ENCODE measurements around the gene SEMA4D.

SEMA4D gene

GRCh38 chr9:89407070-89407469 lies 90.8 kb downstream of the SEMA4D start:
- TF ChIP-seq POLR2A (IDR thresholded peaks at IDR 0.05; ENCODE audit: low read length), result no peak
- no peak for TF ChIP-seq GATA1 (IDR thresholded peaks at IDR 0.05; ENCODE audit: low read depth, low read length)
- DNase-seq, result no peak

GRCh38 chr9:89405826-89406225 lies 92.1 kb downstream of the SEMA4D start:
- TF ChIP-seq GATA1 (IDR thresholded peaks at IDR 0.05; ENCODE audit: low read depth, low read length), result no peak
- no peak for TF ChIP-seq POLR2A (IDR thresholded peaks at IDR 0.05; ENCODE audit: low read length)

GRCh38 chr9:89404074-89404473 lies 93.8 kb downstream of the SEMA4D start:
- no peak for DNase-seq
- TF ChIP-seq POLR2A (IDR thresholded peaks at IDR 0.05; ENCODE audit: low read length), result no peak
- no peak for TF ChIP-seq GATA1 (IDR thresholded peaks at IDR 0.05; ENCODE audit: low read depth, low read length)

More at GRCh38 chr9:89405826-89406225, 92.1 kb downstream of the SEMA4D start:
- DNase-seq, result no peak

- no peak for DNase-seq
- TF ChIP-seq POLR2A (IDR thresholded peaks at IDR 0.05; ENCODE audit: low read length), result no peak
- TF ChIP-seq GATA1 (IDR thresholded peaks at IDR 0.05; ENCODE audit: low read depth, low read length), result no peak
Observed at GRCh38 chr9:89402695-89403427, 95.1 kb downstream of the SEMA4D start.

- TF ChIP-seq GATA1 (IDR thresholded peaks at IDR 0.05; ENCODE audit: low read depth, low read length) (no peak), POLR2A (IDR thresholded peaks at IDR 0.05; ENCODE audit: low read length) (no peak)
- no peak for DNase-seq
Observed at GRCh38 chr9:89400403-89401116, 97.4 kb downstream of the SEMA4D start.

GRCh38 chr9:89398621-89399020 lies 99.3 kb downstream of the SEMA4D start:
- TF ChIP-seq GATA1 (IDR thresholded peaks at IDR 0.05; ENCODE audit: low read depth, low read length) (no peak), POLR2A (IDR thresholded peaks at IDR 0.05; ENCODE audit: low read length) (no peak)
- DNase-seq, result no peak

GRCh38 chr9:89397471-89397870 lies 100.4 kb downstream of the SEMA4D start:
- no peak for DNase-seq
- no peak for TF ChIP-seq POLR2A (IDR thresholded peaks at IDR 0.05; ENCODE audit: low read length)
- TF ChIP-seq GATA1 (IDR thresholded peaks at IDR 0.05; ENCODE audit: low read depth, low read length), result no peak

GRCh38 chr9:89395931-89396710 lies 101.8 kb downstream of the SEMA4D start:
- TF ChIP-seq POLR2A (IDR thresholded peaks at IDR 0.05; ENCODE audit: low read length) (no peak), GATA1 (IDR thresholded peaks at IDR 0.05; ENCODE audit: low read depth, low read length) (no peak)
- DNase-seq, result no peak

GRCh38 chr9:89394412-89394811 lies 103.5 kb downstream of the SEMA4D start:
- no peak for TF ChIP-seq GATA1 (IDR thresholded peaks at IDR 0.05; ENCODE audit: low read depth, low read length)
- DNase-seq, result no peak

- TF ChIP-seq POLR2A (IDR thresholded peaks at IDR 0.05; ENCODE audit: low read length), result no peak
- no peak for TF ChIP-seq GATA1 (IDR thresholded peaks at IDR 0.05; ENCODE audit: low read depth, low read length)
- no peak for DNase-seq
Observed at GRCh38 chr9:89391585-89391984, 106.3 kb downstream of the SEMA4D start.

- no peak for DNase-seq
- TF ChIP-seq POLR2A (IDR thresholded peaks at IDR 0.05; ENCODE audit: low read length) (no peak), GATA1 (IDR thresholded peaks at IDR 0.05; ENCODE audit: low read depth, low read length) (no peak)
Observed at GRCh38 chr9:89390578-89391116, 107.3 kb downstream of the SEMA4D start.

- TF ChIP-seq POLR2A (IDR thresholded peaks at IDR 0.05; ENCODE audit: low read length) (no peak), GATA1 (IDR thresholded peaks at IDR 0.05; ENCODE audit: low read depth, low read length) (no peak)
- no peak for DNase-seq
Observed at GRCh38 chr9:89390068-89390555, 107.8 kb downstream of the SEMA4D start.

- DNase-seq, result no peak
- TF ChIP-seq POLR2A (IDR thresholded peaks at IDR 0.05; ENCODE audit: low read length), result no peak
- TF ChIP-seq GATA1 (IDR thresholded peaks at IDR 0.05; ENCODE audit: low read depth, low read length), result no peak
Observed at GRCh38 chr9:89388868-89389177, 109.1 kb downstream of the SEMA4D start.

All from erythroblast (primary cell).